ENCODE data around the gene CHD1.

CHD1 gene

DNA sequence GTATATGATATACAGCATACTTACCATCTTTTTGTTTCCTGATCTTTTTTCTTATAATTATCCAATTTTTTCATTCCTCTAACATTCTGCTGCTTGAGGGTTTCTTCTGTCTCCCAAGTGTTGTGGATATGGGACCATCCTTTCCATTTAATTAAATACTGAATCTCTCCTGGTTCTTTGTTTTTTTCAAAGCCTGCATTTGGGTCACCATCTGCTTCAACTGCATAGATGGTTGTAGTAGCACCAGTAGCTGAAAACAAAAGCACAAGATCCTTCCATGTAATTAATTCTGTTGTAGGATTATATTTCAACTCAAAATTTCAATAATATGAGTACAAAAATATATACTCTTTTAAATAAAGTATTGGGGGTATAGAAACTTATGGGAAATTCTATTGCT, 29.4 kb downstream of the CHD1 start:
- H3K4me3 ChIP-seq (ENCODE audit: insufficient read depth, low read length, poor library complexity, severe bottlenecking) = no peak overlapping the region
- 0 out of 2 replicates have a peak, but pooled peaks cover 4% of the 10 kb centered on the region for H4K20me1 ChIP-seq (ENCODE audit: low read depth, low read length)
- no peaks in the 10 kb centered on the region for H3K9me3 ChIP-seq (ENCODE audit: insufficient read depth, low read length)
- peaks cover 81% of the 10 kb centered on the region for H3K36me3 ChIP-seq (ENCODE audit: low read length)
- H3K79me2 ChIP-seq (ENCODE audit: insufficient read depth, low read length) = peaks cover 3% of the 10 kb centered on the region; the same call in 1 of the 2 replicates
- H3K4me2 ChIP-seq (ENCODE audit: low read depth, low read length, poor library complexity, severe bottlenecking) = no peak overlapping the region
- H2AFZ ChIP-seq (ENCODE audit: low read depth, low read length, severe bottlenecking) = no peak overlapping the region
- no peak overlapping the region for H3K9ac ChIP-seq (ENCODE audit: low read length)
- H3K9me2 ChIP-seq (replicated peaks; ENCODE audit: insufficient read depth, low read length) = no peaks in the 10 kb centered on the region
- no peaks in the 10 kb centered on the region for H3K27me3 ChIP-seq (ENCODE audit: low read length)
- no peak overlapping the region for H3K27ac ChIP-seq (ENCODE audit: low read depth, low read length)
- peaks cover 23% of the 10 kb centered on the region for H3F3A ChIP-seq (ENCODE audit: insufficient read depth)
- TF ChIP-seq, protein P1, sequence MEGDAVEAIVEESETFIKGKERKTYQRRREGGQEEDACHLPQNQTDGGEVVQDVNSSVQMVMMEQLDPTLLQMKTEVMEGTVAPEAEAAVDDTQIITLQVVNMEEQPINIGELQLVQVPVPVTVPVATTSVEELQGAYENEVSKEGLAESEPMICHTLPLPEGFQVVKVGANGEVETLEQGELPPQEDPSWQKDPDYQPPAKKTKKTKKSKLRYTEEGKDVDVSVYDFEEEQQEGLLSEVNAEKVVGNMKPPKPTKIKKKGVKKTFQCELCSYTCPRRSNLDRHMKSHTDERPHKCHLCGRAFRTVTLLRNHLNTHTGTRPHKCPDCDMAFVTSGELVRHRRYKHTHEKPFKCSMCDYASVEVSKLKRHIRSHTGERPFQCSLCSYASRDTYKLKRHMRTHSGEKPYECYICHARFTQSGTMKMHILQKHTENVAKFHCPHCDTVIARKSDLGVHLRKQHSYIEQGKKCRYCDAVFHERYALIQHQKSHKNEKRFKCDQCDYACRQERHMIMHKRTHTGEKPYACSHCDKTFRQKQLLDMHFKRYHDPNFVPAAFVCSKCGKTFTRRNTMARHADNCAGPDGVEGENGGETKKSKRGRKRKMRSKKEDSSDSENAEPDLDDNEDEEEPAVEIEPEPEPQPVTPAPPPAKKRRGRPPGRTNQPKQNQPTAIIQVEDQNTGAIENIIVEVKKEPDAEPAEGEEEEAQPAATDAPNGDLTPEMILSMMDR (IDR thresholded peaks at IDR 0.05; ENCODE audit: insufficient read depth, low read length, poor library complexity, severe bottlenecking) = no peak
- no peak for TF ChIP-seq EZH2phosphoT487 (conservative IDR thresholded peaks at IDR 0.05; ENCODE audit: low read length)

DNA sequence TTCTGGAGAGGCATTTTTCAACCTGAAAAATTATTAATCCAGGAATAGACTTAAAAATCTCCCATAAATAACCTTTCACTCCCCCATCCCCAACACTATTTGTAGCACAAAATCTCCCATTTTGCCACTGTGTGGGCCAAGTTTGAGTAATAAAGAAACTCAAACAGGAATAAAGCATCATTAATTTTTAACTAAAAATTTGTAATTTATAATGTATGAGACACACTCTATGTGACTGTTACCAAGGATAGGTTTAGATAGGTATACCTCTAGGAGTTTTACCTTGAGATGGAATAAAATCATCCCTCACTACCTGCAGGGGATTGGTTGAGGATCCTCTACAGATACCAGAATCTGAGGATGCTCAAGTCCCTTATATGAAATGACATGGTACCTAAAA, 30.1 kb downstream of the CHD1 start:
- Histone ChIP-seq H3K79me2 (ENCODE audit: insufficient read depth, low read length) (no peaks in the 10 kb centered on the region), H3K9ac (ENCODE audit: low read length) (no peak overlapping the region), H3K27me3 (ENCODE audit: low read length) (no peaks in the 10 kb centered on the region), H3K9me3 (ENCODE audit: insufficient read depth, low read length) (no peaks in the 10 kb centered on the region), H3K27ac (ENCODE audit: low read depth, low read length) (no peak overlapping the region), H3K9me2 (replicated peaks; ENCODE audit: insufficient read depth, low read length) (no peaks in the 10 kb centered on the region), H3K4me2 (ENCODE audit: low read depth, low read length, poor library complexity, severe bottlenecking) (no peak overlapping the region), H3K36me3 (ENCODE audit: low read length) (peaks cover 81% of the 10 kb centered on the region), H4K20me1 (ENCODE audit: low read depth, low read length) (0 out of 2 replicates have a peak, but pooled peaks cover 4% of the 10 kb centered on the region), H2AFZ (ENCODE audit: low read depth, low read length, severe bottlenecking) (no peak overlapping the region), H3K4me3 (ENCODE audit: insufficient read depth, low read length, poor library complexity, severe bottlenecking) (no peak overlapping the region), H3F3A (ENCODE audit: insufficient read depth) (peaks cover 23% of the 10 kb centered on the region)
- TF ChIP-seq, protein P1 (IDR thresholded peaks at IDR 0.05; ENCODE audit: insufficient read depth, low read length, poor library complexity, severe bottlenecking) = no peak
- no peak for TF ChIP-seq EZH2phosphoT487 (conservative IDR thresholded peaks at IDR 0.05; ENCODE audit: low read length)

DNA sequence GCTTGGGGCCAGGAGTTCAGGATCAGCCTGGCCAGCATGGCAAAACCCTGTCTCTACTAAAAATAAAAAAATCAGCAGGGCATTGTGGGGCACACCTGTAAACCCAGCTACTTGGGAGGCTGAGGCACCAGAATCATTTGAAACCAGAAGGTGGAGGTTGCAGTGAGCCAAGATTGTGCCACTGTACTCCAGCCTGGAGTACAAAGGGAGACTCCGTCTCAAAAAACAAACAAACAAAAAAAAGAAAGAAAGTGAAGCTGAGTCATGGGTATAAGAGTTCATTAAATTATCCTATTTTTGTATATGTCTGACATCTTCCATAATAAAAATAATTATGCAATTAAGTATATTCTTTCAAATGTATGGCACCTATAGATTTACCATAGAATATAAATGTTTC, 37.2 kb downstream of the CHD1 start:
- Histone ChIP-seq H3K27ac (ENCODE audit: low read depth, low read length) (no peak overlapping the region), H4K20me1 (ENCODE audit: low read depth, low read length) (no peaks in the 10 kb centered on the region), H3K4me3 (ENCODE audit: insufficient read depth, low read length, poor library complexity, severe bottlenecking) (no peak overlapping the region), H2AFZ (ENCODE audit: low read depth, low read length, severe bottlenecking) (no peak overlapping the region), H3K79me2 (ENCODE audit: insufficient read depth, low read length) (no peaks in the 10 kb centered on the region), H3K36me3 (ENCODE audit: low read length) (peaks cover 69% of the 10 kb centered on the region), H3K9ac (ENCODE audit: low read length) (no peak overlapping the region), H3K27me3 (ENCODE audit: low read length) (no peaks in the 10 kb centered on the region), H3K9me3 (ENCODE audit: insufficient read depth, low read length) (no peaks in the 10 kb centered on the region), H3K9me2 (replicated peaks; ENCODE audit: insufficient read depth, low read length) (no peaks in the 10 kb centered on the region), H3F3A (ENCODE audit: insufficient read depth) (peaks cover 8% of the 10 kb centered on the region; the same call in 1 of the 2 replicates), H3K4me2 (ENCODE audit: low read depth, low read length, poor library complexity, severe bottlenecking) (no peak overlapping the region)
- TF ChIP-seq EZH2phosphoT487 (conservative IDR thresholded peaks at IDR 0.05; ENCODE audit: low read length) = no peak
- TF ChIP-seq, protein P1 (IDR thresholded peaks at IDR 0.05; ENCODE audit: insufficient read depth, low read length, poor library complexity, severe bottlenecking) = no peak

Measured in SU-DHL-6 (cell line).